ENCODE measurements around the gene CRYAB.
A peak's percentile ranks its signal among the peaks of the same experiment; 100 is the strongest.
"Not testable (repeated sequence)": the region's sequence is repeated elsewhere in the genome, so short reads cannot be mapped to it uniquely, and the experiment has no call there.

The CRYAB gene

DNA sequence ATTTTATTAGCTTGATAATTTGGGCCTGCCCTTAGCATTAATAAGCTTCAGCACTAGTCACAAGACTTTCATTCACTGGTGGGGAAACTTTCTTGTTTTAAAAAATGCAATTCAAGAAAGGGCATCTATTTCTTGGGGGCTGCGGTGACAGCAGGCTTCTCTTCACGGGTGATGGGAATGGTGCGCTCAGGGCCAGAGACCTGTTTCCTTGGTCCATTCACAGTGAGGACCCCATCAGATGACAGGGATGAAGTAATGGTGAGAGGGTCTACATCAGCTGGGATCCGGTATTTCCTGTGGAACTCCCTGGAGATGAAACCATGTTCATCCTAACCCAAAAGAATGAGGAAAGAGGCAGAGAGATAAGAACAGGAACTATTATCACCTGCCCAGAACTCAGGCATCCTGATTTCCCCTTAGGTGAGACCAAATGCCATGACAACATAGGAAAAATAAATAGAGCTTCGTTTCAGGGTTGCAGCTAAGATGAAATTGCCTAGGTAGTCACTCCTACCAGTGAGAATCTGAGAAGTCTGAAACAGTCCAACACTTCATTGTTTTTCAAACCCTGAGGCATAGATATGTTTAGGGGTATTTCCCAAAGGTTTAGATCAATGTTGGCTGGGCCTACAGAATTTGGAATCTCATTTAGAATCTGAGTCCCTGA is 2.8 kb downstream of the CRYAB start:
- TF ChIP-seq POLR2A (IDR thresholded peaks at IDR 0.05; ENCODE audit: low read depth, low read length), result no peak
- DNase-seq (ENCODE audit: insufficient read length, low spot score) (no peak), FAIRE-seq (no peak)

DNA sequence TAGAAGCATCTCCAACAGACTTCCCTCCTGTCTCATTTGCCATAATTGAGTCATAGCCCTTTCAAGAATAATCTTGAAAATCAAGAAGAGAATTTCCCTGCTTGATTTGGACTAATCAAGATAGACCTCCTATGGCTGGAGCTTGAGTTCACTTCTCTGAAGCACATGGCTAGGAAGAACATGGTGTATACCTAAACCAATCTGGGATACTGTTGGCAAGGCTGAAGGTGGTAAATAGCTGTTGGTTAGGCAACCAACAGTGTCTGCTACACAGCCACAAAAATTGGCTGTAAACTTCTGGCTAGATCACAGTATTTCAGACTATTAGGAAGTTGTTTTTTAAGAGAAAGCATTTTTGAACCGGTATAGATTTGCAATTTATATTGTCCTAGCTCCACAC is 4.9 kb downstream of the CRYAB start:
- no peak for FAIRE-seq
- DNase-seq (ENCODE audit: insufficient read length, low spot score), result no peak
- no peak for TF ChIP-seq POLR2A (IDR thresholded peaks at IDR 0.05; ENCODE audit: low read depth, low read length)

DNA sequence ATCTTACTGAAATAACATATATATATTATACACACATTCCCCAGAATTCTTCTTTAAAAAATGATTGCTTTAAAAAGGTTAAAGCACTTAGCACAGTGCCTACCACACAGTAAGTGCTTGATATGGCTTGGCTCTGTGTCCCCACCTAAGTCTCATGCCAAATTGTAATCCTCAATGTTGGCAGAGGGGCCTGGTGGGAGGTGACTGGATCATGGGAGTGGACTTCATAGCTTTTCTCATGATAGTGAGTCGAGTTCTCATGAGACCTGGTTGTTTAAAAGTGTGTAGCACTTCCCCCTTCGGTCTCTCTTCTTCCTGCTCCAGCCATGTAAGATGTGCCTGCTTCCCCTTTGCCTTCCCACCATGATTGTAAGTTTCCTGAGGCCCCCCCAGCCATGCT is 6.2 kb downstream of the CRYAB start:
- FAIRE-seq (no peak), DNase-seq (ENCODE audit: insufficient read length, low spot score) (no peak)
- TF ChIP-seq POLR2A (IDR thresholded peaks at IDR 0.05; ENCODE audit: low read depth, low read length), result no peak

DNA sequence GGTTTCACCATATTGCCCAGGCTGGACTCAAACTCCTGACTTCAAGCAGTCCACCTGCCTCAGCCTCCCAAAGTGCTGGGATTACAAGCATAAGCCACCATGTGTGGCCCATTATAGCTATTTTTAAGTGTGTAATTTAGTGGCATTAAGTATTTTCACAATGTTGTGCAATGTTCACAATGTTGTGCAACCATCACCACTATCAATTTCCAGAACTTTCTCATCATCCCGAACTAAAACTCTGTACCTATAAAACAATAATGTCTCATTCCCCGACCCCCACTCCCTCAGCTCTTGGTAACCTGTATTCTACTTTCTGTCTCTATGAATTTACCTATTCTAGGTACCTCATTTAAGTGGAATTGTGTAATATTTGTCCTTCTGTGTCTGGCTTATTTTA is 24.7 kb downstream of the CRYAB start:
- FAIRE-seq (no peak), DNase-seq (ENCODE audit: insufficient read length, low spot score) (no peak)
- no peak for TF ChIP-seq POLR2A (IDR thresholded peaks at IDR 0.05; ENCODE audit: low read depth, low read length)

DNA sequence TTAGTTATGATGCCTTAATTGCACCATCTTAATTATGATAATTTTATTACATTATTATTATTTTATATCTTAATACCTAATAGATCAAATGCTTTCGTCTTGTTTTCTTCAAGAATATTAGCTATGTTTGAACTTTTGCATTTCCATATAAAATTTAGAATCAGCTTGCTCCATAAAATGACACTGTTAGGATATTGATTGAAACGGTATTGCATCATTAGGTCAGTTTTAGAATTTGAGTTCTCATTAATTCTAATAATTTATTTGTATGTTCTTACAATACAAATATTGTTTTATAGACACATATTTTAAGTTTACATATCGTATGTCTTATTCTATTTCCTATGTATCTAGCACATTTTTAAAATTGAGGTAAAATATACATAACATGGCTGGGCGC is 25.5 kb downstream of the CRYAB start:
- no peak for TF ChIP-seq POLR2A (IDR thresholded peaks at IDR 0.05; ENCODE audit: low read depth, low read length)
- FAIRE-seq (no peak), DNase-seq (ENCODE audit: insufficient read length, low spot score) (no peak)

DNA sequence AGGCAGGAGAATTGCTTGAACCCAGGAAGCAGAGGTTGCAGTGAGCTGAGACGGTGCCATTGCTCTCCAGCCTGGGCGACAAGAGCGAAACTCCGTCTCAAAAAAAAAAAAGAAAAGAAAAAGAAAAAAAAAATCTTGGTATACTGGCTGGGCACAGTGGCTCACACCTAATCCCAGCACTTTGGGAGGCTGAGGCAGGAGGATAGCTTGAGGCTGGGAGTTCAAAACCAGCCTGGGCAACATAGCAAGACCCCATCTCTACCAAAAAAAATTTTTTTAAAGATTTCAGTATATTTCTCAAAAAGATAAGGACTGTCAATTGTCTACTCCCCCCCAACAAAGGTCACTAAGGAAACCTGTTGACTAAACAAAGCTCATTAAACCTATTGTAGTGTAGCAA is 26.5 kb downstream of the CRYAB start:
- DNase-seq (ENCODE audit: insufficient read length, low spot score); FAIRE-seq: not testable (repeated sequence)

DNA sequence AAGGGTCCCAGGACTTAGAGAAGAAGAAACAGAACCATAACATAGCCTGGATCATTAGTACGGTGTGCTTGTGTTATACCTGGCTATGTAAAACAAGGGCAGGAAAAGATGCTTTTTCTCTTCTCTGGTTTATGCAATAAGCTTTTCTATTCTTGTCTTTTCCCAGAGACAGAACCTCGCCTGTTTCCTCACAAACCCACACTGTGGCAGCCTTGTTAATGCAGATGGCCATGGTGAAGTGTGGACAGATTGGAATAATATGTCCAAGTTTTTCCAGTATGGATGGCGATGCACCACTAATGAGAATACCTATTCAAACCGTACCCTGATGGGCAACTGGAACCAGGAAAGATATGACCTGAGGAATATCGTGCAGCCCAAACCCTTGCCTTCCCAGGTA is 29.4 kb downstream of the CRYAB start:
- DNase-seq (ENCODE audit: insufficient read length, low spot score) (no peak), FAIRE-seq (no peak)
- TF ChIP-seq POLR2A (IDR thresholded peaks at IDR 0.05; ENCODE audit: low read depth, low read length), result no peak

DNA sequence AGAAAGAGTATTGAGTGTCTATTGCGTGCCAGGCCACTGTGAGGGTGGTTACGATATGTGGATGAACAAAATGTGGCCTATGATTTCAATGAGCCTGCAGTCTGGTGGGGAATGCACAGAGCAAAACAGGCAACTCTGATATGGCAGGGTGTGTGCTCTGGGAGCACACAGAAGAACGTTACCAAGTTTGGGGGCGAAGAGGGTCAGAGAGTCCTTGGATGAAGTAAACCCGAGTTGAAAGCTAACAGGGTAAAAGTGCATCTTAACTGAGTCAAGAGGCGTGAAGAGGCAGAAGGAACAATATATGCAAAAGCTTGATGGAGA is 32.0 kb downstream of the CRYAB start:
- DNase-seq (ENCODE audit: insufficient read length, low spot score), result no peak
- no peak for TF ChIP-seq POLR2A (IDR thresholded peaks at IDR 0.05; ENCODE audit: low read depth, low read length)
- FAIRE-seq, result no peak

DNA sequence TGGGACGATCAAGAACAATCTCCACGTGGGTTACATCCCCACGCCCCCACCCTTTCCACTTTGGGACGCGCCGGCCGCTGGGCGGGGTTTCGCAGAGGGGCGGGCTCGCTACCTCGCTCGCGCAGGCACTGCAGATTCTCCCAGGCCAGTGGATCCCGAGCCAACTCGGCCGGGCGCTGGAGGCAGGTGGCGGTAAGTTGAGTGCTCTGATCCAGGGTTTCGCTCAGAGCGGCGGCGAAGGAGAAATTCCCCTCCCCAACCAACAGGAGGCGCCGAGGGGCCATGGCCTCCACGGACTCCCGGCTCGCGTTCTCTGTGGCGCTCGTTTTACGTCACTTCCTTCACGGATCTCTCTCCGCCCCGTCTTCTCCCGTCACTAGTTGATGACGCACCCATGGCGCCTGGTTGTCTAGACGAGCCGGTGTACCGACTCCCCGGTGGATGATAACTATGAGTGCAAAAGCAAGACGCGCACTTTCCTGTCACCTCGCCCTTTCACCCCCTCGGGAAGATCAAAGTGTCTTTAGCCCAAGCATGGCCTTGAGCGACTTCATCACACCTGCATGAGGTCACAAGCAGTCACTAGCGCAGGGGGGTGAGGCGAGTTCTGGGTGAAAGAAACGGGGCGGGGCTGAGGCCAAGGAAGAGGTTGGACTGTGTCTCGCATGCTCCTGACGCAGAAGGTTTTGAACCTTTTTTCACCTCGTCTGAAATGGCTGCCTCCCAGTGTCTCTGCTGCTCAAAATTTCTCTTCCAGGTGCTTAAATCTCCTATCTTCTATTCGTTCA is 32.5 kb downstream of the CRYAB start, which contains the start of the genes CFAP68 and FDXACB1:
TSS of gene CFAP68 (plus strand) at position 693 of the 788 bp plus-strand sequence. CDS start at position 713, 20 bp downstream.
TSS of gene FDXACB1 (minus strand) at position 317 of the 788 bp plus-strand sequence. CDS start at position 284, 33 bp downstream.
- TF ChIP-seq POLR2A (IDR thresholded peaks at IDR 0.05; ENCODE audit: low read depth, low read length), result peak; percentile 33; the same call in 1 of the 2 replicates
- peak; percentile 91 for FAIRE-seq
- peak; percentile 70 for DNase-seq (ENCODE audit: insufficient read length, low spot score)

DNA sequence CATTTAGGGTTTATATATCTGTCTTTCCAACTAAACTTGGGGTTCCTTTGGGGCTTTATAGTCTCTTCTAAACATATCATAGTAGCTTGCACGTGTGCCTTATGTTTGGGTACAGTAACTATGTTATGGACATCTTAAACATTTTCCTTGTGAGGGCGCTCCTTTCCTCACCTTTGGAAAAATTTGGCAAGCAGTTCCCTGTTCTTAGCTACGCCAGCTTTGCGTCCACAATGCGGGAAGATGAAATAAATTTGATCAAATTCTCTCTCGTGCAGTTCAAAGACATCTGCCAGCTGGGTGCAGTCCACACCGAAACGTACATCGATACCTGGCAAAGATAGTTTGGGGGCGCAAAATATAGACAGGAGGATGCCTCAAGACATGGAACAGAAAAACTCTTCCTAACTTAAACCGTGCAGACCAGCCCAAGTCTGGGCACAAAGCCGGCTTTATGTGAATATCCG is 33.2 kb downstream of the CRYAB start:
- peak; percentile 27 for FAIRE-seq
- DNase-seq (ENCODE audit: insufficient read length, low spot score), result peak; percentile 3
- TF ChIP-seq POLR2A (IDR thresholded peaks at IDR 0.05; ENCODE audit: low read depth, low read length), result no peak

DNA sequence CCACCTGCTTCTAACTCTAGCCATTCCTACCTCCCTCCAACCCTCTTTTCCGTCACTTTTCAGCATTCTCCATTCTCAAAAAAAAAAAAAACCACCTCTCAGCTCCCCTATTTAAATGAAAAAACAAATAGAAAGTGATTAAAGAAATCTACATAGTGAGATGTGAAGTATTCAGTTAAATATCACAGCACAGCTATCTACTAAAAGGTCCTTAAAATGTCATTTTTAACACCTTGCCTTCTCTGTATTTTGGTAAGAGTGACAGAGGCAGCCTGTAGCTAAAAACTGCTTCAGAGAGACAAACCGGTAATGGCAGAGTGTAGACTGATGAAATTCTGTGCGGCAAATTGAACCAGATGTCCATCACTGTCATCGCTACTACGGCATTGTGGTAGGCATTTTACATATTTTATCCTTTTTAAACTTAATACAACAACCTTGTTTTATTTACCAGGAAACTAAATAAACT is 39.8 kb downstream of the CRYAB start:
- no peak for FAIRE-seq
- TF ChIP-seq POLR2A (IDR thresholded peaks at IDR 0.05; ENCODE audit: low read depth, low read length), result no peak
- DNase-seq (ENCODE audit: insufficient read length, low spot score), result no peak

DNA sequence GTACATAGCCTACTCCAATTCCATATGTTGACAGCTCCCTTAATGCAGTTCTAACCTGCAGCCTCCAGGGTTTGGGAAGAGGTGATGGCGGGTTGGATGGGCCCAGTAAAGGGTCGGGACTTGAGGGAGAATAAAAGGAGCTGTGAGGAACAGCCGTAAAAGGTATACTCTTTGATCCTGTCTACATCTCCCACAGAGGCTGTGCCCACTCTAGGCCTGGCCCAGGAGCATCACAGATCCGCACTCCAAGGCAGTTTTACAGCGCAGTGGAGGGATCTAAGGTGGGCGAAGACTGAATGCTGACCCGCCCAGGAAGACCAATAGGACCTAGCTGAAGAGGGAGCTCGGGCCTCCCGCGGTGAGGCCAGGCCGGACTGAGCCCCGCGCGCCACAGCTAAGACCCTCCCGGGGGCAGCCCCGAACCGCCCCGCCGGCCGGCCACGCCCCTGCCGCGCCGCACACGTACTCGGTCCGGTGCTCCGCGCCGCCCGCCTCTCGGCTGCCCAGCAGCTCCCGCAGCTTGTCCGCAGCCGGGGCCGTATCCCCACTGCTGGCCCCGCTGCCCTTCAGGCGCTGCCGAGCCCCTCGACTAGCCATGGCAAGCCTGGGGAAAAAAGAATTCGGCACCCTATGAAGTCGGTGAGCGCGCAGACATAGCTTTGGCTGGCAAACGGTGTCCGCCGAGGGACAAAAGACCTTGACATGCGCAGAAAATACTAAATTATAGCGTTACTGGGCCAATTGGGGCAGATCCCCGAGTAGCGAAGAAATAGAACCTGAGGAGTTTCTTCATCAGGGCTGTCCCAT is 40.5 kb downstream of the CRYAB start, which contains the start of gene ALG9:
TSS of gene ALG9 (minus strand) at position 696 of the 807 bp plus-strand sequence. CDS start at position 597, 99 bp downstream.
- FAIRE-seq (no peak), DNase-seq (ENCODE audit: insufficient read length, low spot score) (peak; percentile 38)
- peak; percentile 43 for TF ChIP-seq POLR2A (IDR thresholded peaks at IDR 0.05; ENCODE audit: low read depth, low read length)

DNA sequence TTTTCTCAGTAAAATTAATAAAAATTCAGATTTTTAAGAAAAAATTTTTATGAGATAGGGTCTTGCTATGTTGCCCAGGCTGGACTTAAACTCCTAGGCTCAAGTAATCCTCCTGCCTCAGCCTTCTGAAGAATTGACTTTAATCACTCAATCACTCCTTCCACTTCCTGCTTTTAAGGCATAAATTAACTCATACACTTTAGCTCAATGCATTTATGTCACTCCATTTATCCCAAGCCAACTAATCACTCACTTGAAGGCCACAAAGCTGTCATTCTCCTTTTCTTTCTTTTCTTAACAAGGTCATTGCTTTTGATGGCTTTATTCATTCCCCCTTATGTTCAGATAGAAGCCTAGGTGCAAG is 41.1 kb downstream of the CRYAB start:
- TF ChIP-seq POLR2A (IDR thresholded peaks at IDR 0.05; ENCODE audit: low read depth, low read length), result no peak
- FAIRE-seq (no peak), DNase-seq (ENCODE audit: insufficient read length, low spot score) (no peak)

DNA sequence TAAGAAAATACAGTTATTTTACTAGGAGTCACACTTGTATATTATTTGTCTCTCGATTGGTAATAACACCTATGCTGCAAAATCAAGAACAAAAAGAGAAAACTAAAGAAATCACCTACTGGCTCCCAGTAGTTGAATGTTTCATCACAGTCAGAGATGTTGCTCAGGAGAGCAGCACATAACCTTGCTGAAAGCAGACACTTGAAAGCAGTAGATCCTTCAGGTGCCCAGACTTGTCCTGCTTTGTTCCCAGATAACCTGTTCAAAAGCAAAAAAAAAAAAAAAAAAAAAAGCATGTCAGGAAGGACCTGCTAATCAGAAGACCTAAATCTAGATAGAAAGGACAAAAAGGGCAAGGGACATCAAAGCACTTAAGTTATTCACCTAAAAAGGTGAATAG is 41.5 kb downstream of the CRYAB start:
- DNase-seq (ENCODE audit: insufficient read length, low spot score) (no peak), FAIRE-seq (no peak)
- TF ChIP-seq POLR2A (IDR thresholded peaks at IDR 0.05; ENCODE audit: low read depth, low read length), result no peak
